ENCODE data around the gene MTUS2.

DNA sequence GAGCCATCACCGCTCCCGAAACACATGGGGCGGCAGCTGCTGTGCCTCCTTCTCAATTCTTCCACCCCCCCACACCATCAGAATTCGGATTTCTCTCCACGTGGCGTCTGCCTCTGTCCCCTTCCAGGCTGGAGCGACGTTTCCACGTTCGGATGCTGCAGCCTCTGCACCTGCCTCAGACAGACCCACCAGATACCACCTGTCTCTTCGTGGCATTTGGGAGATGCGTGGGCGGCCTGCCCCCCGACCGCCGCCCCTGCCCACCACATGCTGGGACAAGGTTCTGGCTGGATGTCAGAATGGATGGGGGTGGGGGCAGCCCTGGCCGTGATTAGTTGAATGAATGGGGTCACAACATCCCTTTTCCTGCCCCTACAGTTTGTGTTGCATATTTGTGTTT lies 685.4 kb downstream of the MTUS2 start:
- TF ChIP-seq, protein P1, sequence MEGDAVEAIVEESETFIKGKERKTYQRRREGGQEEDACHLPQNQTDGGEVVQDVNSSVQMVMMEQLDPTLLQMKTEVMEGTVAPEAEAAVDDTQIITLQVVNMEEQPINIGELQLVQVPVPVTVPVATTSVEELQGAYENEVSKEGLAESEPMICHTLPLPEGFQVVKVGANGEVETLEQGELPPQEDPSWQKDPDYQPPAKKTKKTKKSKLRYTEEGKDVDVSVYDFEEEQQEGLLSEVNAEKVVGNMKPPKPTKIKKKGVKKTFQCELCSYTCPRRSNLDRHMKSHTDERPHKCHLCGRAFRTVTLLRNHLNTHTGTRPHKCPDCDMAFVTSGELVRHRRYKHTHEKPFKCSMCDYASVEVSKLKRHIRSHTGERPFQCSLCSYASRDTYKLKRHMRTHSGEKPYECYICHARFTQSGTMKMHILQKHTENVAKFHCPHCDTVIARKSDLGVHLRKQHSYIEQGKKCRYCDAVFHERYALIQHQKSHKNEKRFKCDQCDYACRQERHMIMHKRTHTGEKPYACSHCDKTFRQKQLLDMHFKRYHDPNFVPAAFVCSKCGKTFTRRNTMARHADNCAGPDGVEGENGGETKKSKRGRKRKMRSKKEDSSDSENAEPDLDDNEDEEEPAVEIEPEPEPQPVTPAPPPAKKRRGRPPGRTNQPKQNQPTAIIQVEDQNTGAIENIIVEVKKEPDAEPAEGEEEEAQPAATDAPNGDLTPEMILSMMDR (conservative IDR thresholded peaks at IDR 0.05; ENCODE audit: low read depth in 2 of 2): no peak
- no peak for TF ChIP-seq EZH2 (IDR thresholded peaks at IDR 0.05; ENCODE audit: low read depth, unreplicated experiment)
